Activated CD8-positive, alpha-beta T cell treated with anti-CD3 and anti-CD28 coated beads for 36 hours (primary cell): ENCODE measurements around the gene SLC41A3. TPM values are rescaled to one million over a fixed set of nuclear protein-coding genes. Genes with fewer than 3 reads are reported as not detected.

Experiments used
- ATAC-seq: fragments of 200-7000 bp; cut with Tn5 transposase; one replicate; pipeline ENCODE4 v1.10.0; 2021; ENCODE audit warnings: mild to moderate bottlenecking, moderate library complexity
- CTCF ChIA-PET: fragments of 350-600 bp; sonication (Branson Sonifier 250); formaldehyde crosslinking; loops from one replicate; lab custom pipeline; 2021; ENCODE audit warnings: antibody characterized with exemption; lab: Charles Lee
- POLR2A ChIA-PET: fragments of 350-600 bp; sonication (Branson Sonifier 250); formaldehyde crosslinking; loops from one replicate; lab custom pipeline; 2021; ENCODE audit warnings: antibody characterized with exemption; lab: Charles Lee
- DNase-seq: peaks from one replicate; pipeline ENCODE4 v3.0.0-alpha.2; 2020
- H3K27ac Mint-ChIP-seq: one replicate; pipeline ENCODE4 v1.8.0; 2021; ENCODE audit warnings: mild to moderate bottlenecking, mixed read lengths
- H3K27me3 Mint-ChIP-seq: one replicate; pipeline ENCODE4 v1.8.0; 2021; ENCODE audit warnings: mixed read lengths
- H3K36me3 Mint-ChIP-seq: one replicate; pipeline ENCODE4 v1.8.0; 2021; ENCODE audit warnings: low read depth, mixed read lengths
- H3K4me1 Mint-ChIP-seq: one replicate; pipeline ENCODE4 v1.8.0; 2021; ENCODE audit warnings: low read depth, mixed read lengths
- H3K4me3 Mint-ChIP-seq: one replicate; pipeline ENCODE4 v1.8.0; 2021; ENCODE audit warnings: mild to moderate bottlenecking, moderate library complexity, mixed read lengths
- H3K9me3 Mint-ChIP-seq: one replicate; pipeline ENCODE4 v1.8.0; 2021; ENCODE audit warnings: mixed read lengths
- CTCF ChIP-seq: fragments of 200-600 bp; IDR thresholded peaks from one replicate; pipeline ENCODE4 v1.8.0; 2022; ENCODE audit warnings: antibody characterized with exemption, mild to moderate bottlenecking
- intact Hi-C: fragments of 100-400 bp; cut with micrococcal nuclease; formaldehyde crosslinking; loops from one replicate; pipeline ENCODE4 v1.10.0; 2022
- total RNA-seq, 2 experiments: library from RNA; stranded (reverse); gene quantifications; one replicate each; pipeline ENCODE4 v1.2.3, GENCODE V29; 2021

Gene SLC41A3
- total RNA-seq, 2 experiments from 2014 or later: 19.1 to 23.4 TPM

- DNase-seq (no peak), ATAC-seq (no peak)
- H3K4me1 Mint-ChIP-seq: no peaks in the 10 kb centered on the region
- no peaks in the 10 kb centered on the region for H3K36me3 Mint-ChIP-seq
- no peak for TF ChIP-seq CTCF
- H3K27me3 Mint-ChIP-seq: no peaks in the 10 kb centered on the region
- H3K27ac Mint-ChIP-seq: no peak overlapping the region
- H3K9me3 Mint-ChIP-seq: no peaks in the 10 kb centered on the region
- intact Hi-C loops: no loop called here
- no peak overlapping the region for H3K4me3 Mint-ChIP-seq
- ChIA-PET CTCF (interaction anchor here (1.5 kb wide), 1 partner anchor 14 kb away, joined by 3 read pairs; no protein-coding TSS in a partner anchor), POLR2A (no interaction called here)
These were observed 36.1 kb upstream of the SLC41A3 start for GRCh38 chr3:126119976-126120375.

GRCh38 chr3:126119008-126119675 lies 35.2 kb upstream of the SLC41A3 start:
- CTCF ChIA-PET: interaction anchor here (1.5 kb wide), 1 partner anchor 15 kb away, joined by 3 read pairs; no protein-coding TSS in a partner anchor

DNA sequence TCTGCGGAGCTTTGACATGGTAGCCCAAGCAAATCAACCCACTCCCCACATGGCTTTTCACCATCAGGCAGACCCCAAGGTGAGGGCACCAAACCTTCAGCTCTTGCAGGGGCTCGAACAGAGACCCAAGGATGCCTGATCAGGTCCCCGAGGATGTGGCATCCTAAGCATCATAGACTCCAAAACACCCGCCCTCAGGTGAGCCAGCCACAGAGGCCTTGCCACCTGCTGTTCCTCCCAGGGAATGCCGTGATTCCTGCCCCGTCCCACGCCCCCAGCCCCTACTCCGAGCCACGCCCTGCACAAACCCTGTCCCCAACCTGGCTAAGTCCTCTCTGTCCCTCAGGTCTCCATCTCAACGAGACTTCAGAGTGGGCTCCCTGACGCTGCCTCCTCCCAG lies 34.7 kb upstream of the SLC41A3 start:
- no peaks in the 10 kb centered on the region for H3K36me3 Mint-ChIP-seq
- no peak overlapping the region for H3K4me3 Mint-ChIP-seq
- no peak for TF ChIP-seq CTCF
- ChIA-PET POLR2A (no interaction called here), CTCF (interaction anchor here (1.5 kb wide), 1 partner anchor 15 kb away, joined by 3 read pairs; no protein-coding TSS in a partner anchor)
- intact Hi-C loops: no loop called here
- no peak for ATAC-seq
- no peaks in the 10 kb centered on the region for H3K4me1 Mint-ChIP-seq
- H3K27me3 Mint-ChIP-seq: no peaks in the 10 kb centered on the region
- no peak for DNase-seq
- no peak overlapping the region for H3K27ac Mint-ChIP-seq
- H3K9me3 Mint-ChIP-seq: no peaks in the 10 kb centered on the region

More at GRCh38 chr3:126119008-126119675, 35.2 kb upstream of the SLC41A3 start:
- no peaks in the 10 kb centered on the region for H3K9me3 Mint-ChIP-seq
- intact Hi-C loops: no loop called here
- no peaks in the 10 kb centered on the region for H3K36me3 Mint-ChIP-seq
- no peak overlapping the region for H3K27ac Mint-ChIP-seq
- ATAC-seq (no peak), DNase-seq (no peak)
- POLR2A ChIA-PET: no interaction called here
- H3K4me1 Mint-ChIP-seq: no peaks in the 10 kb centered on the region
- TF ChIP-seq CTCF: no peak
- H3K27me3 Mint-ChIP-seq: no peaks in the 10 kb centered on the region
- no peak overlapping the region for H3K4me3 Mint-ChIP-seq

GRCh38 chr3:126117786-126118185 lies 33.9 kb upstream of the SLC41A3 start:
- H3K27me3 Mint-ChIP-seq: no peaks in the 10 kb centered on the region
- no peak for TF ChIP-seq CTCF
- intact Hi-C loops: no loop called here
- ChIA-PET POLR2A (no interaction called here), CTCF (no interaction called here)
- no peaks in the 10 kb centered on the region for H3K36me3 Mint-ChIP-seq
- H3K4me1 Mint-ChIP-seq: no peaks in the 10 kb centered on the region
- no peak for DNase-seq
- no peak overlapping the region for H3K4me3 Mint-ChIP-seq
- no peak for ATAC-seq
- no peaks in the 10 kb centered on the region for H3K9me3 Mint-ChIP-seq
- no peak overlapping the region for H3K27ac Mint-ChIP-seq

GRCh38 chr3:126117212-126117611 lies 33.3 kb upstream of the SLC41A3 start:
- H3K4me1 Mint-ChIP-seq: no peaks in the 10 kb centered on the region
- no peaks in the 10 kb centered on the region for H3K27me3 Mint-ChIP-seq
- no peak for TF ChIP-seq CTCF
- no peaks in the 10 kb centered on the region for H3K9me3 Mint-ChIP-seq
- ChIA-PET POLR2A (no interaction called here), CTCF (interaction anchor here (2.1 kb wide), 1 partner anchor 17 kb away, joined by 8 read pairs; no protein-coding TSS in a partner anchor)
- intact Hi-C loops: no loop called here
- H3K4me3 Mint-ChIP-seq: no peak overlapping the region
- no peaks in the 10 kb centered on the region for H3K36me3 Mint-ChIP-seq
- no peak for DNase-seq
- no peak overlapping the region for H3K27ac Mint-ChIP-seq
- no peak for ATAC-seq
